Endothelial cell of umbilical vein (primary cell): Measurements from ENCODE around the gene SYCP2. TPM values are rescaled to one million over a fixed set of nuclear protein-coding genes. Genes with fewer than 3 reads are reported as not detected.

Source experiments
- BruUV-seq: library from RNA; stranded (reverse); fragments of 400-500 nt; replicated peaks from 2 replicates; lab custom pipeline; 2021; lab: Mats Ljungman, UMichigan
- CTCF ChIA-PET: fragments of 300-600, 350-600 bp; sonication (Branson Sonifier 250); formaldehyde crosslinking; loops from one replicate; lab custom pipeline; 2021; ENCODE audit warnings: antibody characterized with exemption, inconsistent platforms; lab: Charles Lee
- POLR2A ChIA-PET: fragments of 300-600, 350-600 bp; sonication (Branson Sonifier 250); formaldehyde crosslinking; loops from one replicate; lab custom pipeline; 2021; ENCODE audit warnings: antibody characterized with exemption, inconsistent platforms; lab: Charles Lee
- DNase-seq: peaks from one replicate; pipeline ENCODE4 v3.0.0-alpha.2; 2011; ENCODE audit warnings: low read depth, low spot score
- FAIRE-seq: peaks from 2 replicates; lab custom pipeline; 2011; peaks lifted over from hg19 to GRCh38; lab: Jason Lieb, UNC
- H2AFZ ChIP-seq: 2 replicates; pipeline ENCODE4 v1.6.0; 2012; ENCODE audit warnings: low read depth, low read length, control low read depth, inconsistent platforms
- H3K27ac ChIP-seq: 2 replicates; pipeline ENCODE4 v1.5.1; 2011; ENCODE audit warnings: low read depth, mild to moderate bottlenecking, control low read depth, low read length, moderate library complexity; ENCODE audit not compliant: insufficient read depth
- H3K27me3 ChIP-seq, 2 experiments: 2 replicates each; pipeline versions ENCODE4 v1.6.0 to v1.6.1; 2011; ENCODE audit warnings: low read length in 2 of 2, mixed read lengths in 1 of 2; ENCODE audit not compliant: control insufficient read depth in 2 of 2, insufficient read depth in 2 of 2
- H3K36me3 ChIP-seq, 2 experiments: 2 replicates in 1 of 2; 3 replicates in 1 of 2; pipeline ENCODE4 v1.5.1; 2011; ENCODE audit warnings: low read length in 2 of 2, mild to moderate bottlenecking in 1 of 2, moderate library complexity in 1 of 2; ENCODE audit not compliant: control insufficient read depth in 2 of 2, insufficient read depth in 2 of 2; ENCODE audit errors: extremely low read depth in 1 of 2
- H3K4me1 ChIP-seq: 3 replicates; pipeline ENCODE4 v1.5.1; 2011; ENCODE audit warnings: mild to moderate bottlenecking, low read length; ENCODE audit not compliant: control insufficient read depth, insufficient read depth; ENCODE audit errors: extremely low read depth
- H3K4me2 ChIP-seq: 2 replicates; pipeline ENCODE4 v1.6.1; 2011; ENCODE audit warnings: low read length, control low read depth, mixed read lengths; ENCODE audit not compliant: insufficient read depth
- H3K4me3 ChIP-seq, 3 experiments: fragments of 200-600 bp in 1 of 3; sonication (generic), shearing (Covaris generic) in 1 of 3; replicated peaks in 1 of 3; 2 replicates each; pipeline ENCODE4 v1.5.1; 2011 to 2016; ENCODE audit warnings: control low read depth in 3 of 3, low read length in 3 of 3, mild to moderate bottlenecking in 2 of 3, inconsistent platforms in 1 of 3, low read depth in 1 of 3, moderate library complexity in 1 of 3; ENCODE audit not compliant: insufficient read depth in 1 of 3
- H3K79me2 ChIP-seq: 2 replicates; pipeline ENCODE4 v1.6.0; 2012; ENCODE audit warnings: low read length, inconsistent platforms; ENCODE audit not compliant: control insufficient read depth, insufficient read depth
- H3K9ac ChIP-seq: replicated peaks from 2 replicates; pipeline ENCODE3; 2011; ENCODE audit warnings: low read length, control low read depth; ENCODE audit not compliant: insufficient read depth; ENCODE audit errors: extremely low read depth
- H3K9me1 ChIP-seq: replicated peaks from 3 replicates; pipeline ENCODE4 v1.6.0; 2011; ENCODE audit warnings: mild to moderate bottlenecking, low read length; ENCODE audit not compliant: control insufficient read depth, insufficient read depth; ENCODE audit errors: extremely low read depth
- H3K9me3 ChIP-seq: replicated peaks from 2 replicates; pipeline ENCODE4 v1.5.1; 2012; ENCODE audit warnings: low read length, inconsistent platforms; ENCODE audit not compliant: control insufficient read depth, insufficient read depth
- H4K20me1 ChIP-seq: replicated peaks from 2 replicates; pipeline ENCODE3; 2011; ENCODE audit warnings: mild to moderate bottlenecking, low read length; ENCODE audit not compliant: control insufficient read depth, insufficient read depth; ENCODE audit errors: extremely low read depth
- EZH2 ChIP-seq: IDR thresholded peaks from 2 replicates; pipeline ENCODE4 v1.6.1; 2012; ENCODE audit warnings: borderline replicate concordance, low read depth, mild to moderate bottlenecking, moderate library complexity, low read length, inconsistent platforms; ENCODE audit not compliant: severe bottlenecking
- FOS ChIP-seq: IDR thresholded peaks from 2 replicates; pipeline ENCODE4 v1.6.1; 2011; ENCODE audit warnings: mild to moderate bottlenecking, low read length, moderate library complexity, borderline replicate concordance; ENCODE audit not compliant: insufficient read depth
- GATA2 ChIP-seq: IDR thresholded peaks from 2 replicates; pipeline ENCODE4 v1.7.0; 2011; ENCODE audit warnings: low read depth, mild to moderate bottlenecking, moderate library complexity, mixed read lengths, low read length; ENCODE audit not compliant: insufficient read length, insufficient read depth
- JUN ChIP-seq: IDR thresholded peaks from 2 replicates; pipeline ENCODE4 v1.6.1; 2011; ENCODE audit warnings: borderline replicate concordance, low read depth; ENCODE audit not compliant: insufficient read length, insufficient read depth
- MYC ChIP-seq: IDR thresholded peaks from one replicate; pipeline ENCODE4 v1.6.1; 2011; ENCODE audit warnings: mild to moderate bottlenecking, low read depth, low read length
- POLR2A ChIP-seq: IDR thresholded peaks from 2 replicates; pipeline ENCODE4 v1.6.1; 2012; ENCODE audit warnings: low read depth, mild to moderate bottlenecking, control low read depth, low read length
- POLR2AphosphoS5 ChIP-seq: IDR thresholded peaks from 2 replicates; pipeline ENCODE4 v1.6.1; 2012; ENCODE audit warnings: low read depth, mild to moderate bottlenecking, control low read depth, low read length, moderate library complexity; ENCODE audit not compliant: insufficient read depth
- dilution Hi-C: fragments of 300-500 bp; cut with MboI; formaldehyde crosslinking; loops from one replicate; pipeline ENCODE4 v1.15.0; 2019; ENCODE audit warnings: low sequenced_read_pairs; ENCODE audit not compliant: extremely low pct_ligation_motif_present
- intact Hi-C: fragments of 100-400 bp; cut with micrococcal nuclease; formaldehyde crosslinking; loops from one replicate; pipeline ENCODE4 v1.10.0; 2022
- polyA plus RNA-seq, 4 experiments: library from polyadenylated mRNA; depleted of rRNA in 3 of 4; stranded (reverse) in 3 of 4; unstranded in 1 of 4; fragments of >200 nt; gene quantifications; 2 replicates each; pipeline versions ENCODE4 v1.2.1 to v1.2.3, GENCODE V29; 2011 to 2012; ENCODE audit warnings: missing spikeins in 1 of 4
- total RNA-seq: library from RNA; stranded (reverse); gene quantifications from 2 replicates; pipeline ENCODE4 v1.2.3, GENCODE V29; 2021
- TF ChIP-seq, protein P1 (sequence below): IDR thresholded peaks from 2 replicates; pipeline ENCODE4 v1.6.1; 2011; ENCODE audit not compliant: insufficient read depth, insufficient read length
- TF ChIP-seq, protein P2 (sequence below), 2 donors: IDR thresholded peaks; 1 replicate in 1 of 2; 2 replicates in 1 of 2; pipeline ENCODE4 v1.5.1; 2011; ENCODE audit warnings: low read length in 2 of 2, mild to moderate bottlenecking in 2 of 2, moderate library complexity in 2 of 2, control low read depth in 1 of 2, inconsistent platforms in 1 of 2, low read depth in 1 of 2; ENCODE audit not compliant: insufficient read depth in 1 of 2; ENCODE audit errors: extremely low read depth in 1 of 2

Gene SYCP2
- total and polyA plus RNA-seq, 2 donors (not counting 3 experiments of a cell fraction or from before 2014, with no cell fraction given): 0.07 to 0.35 TPM

DNA sequence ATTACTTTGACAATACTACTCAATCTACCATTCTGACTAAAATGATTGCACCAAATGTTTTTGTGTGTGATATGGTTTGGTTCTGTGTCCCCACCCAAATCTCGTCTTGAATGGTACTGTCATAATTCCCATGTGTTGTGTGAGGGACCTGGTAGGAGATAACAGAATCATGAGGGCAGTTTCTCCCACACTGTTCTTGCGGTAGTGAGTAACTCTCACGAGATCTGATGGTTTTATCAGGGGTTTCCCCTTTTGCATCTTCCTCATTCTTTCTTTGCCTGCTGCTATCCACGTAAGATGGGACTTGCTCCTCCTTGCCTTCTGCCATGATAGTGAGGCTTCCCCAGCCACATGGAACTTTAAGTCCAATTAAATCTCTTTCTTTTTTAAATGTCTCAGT, 20.8 kb downstream of the SYCP2 start:
- Histone ChIP-seq H4K20me1 (no peaks in the 10 kb centered on the region), H3K4me2 (no peak overlapping the region), H3K27ac (no peak overlapping the region), H3K9me3 (no peaks in the 10 kb centered on the region), H2AFZ (no peak overlapping the region), H3K4me3 (no peak overlapping the region), H3K4me1 (no peaks in the 10 kb centered on the region), H3K9ac (no peak overlapping the region), H3K36me3 (no peaks in the 10 kb centered on the region), H3K79me2 (no peaks in the 10 kb centered on the region), H3K9me1 (no peaks in the 10 kb centered on the region), H3K27me3 (peaks cover 0 to 2% of the 10 kb centered on the region in 2 experiments)
- DNase-seq (no peak), FAIRE-seq (no peak)
- CTCF ChIA-PET: no interaction called here
- intact Hi-C loops: no loop called here
- dilution Hi-C loops: no loop called here
- POLR2A ChIA-PET: interaction anchor here (0.6 kb wide), 1 partner anchor 41 kb away, joined by 3 read pairs; no protein-coding TSS in a partner anchor
- TF ChIP-seq, protein P1, sequence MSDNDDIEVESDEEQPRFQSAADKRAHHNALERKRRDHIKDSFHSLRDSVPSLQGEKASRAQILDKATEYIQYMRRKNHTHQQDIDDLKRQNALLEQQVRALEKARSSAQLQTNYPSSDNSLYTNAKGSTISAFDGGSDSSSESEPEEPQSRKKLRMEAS: no peak
- TF ChIP-seq FOS (no peak), POLR2AphosphoS5 (no peak), GATA2 (no peak), JUN (no peak), MYC (no peak), POLR2A (no peak), EZH2 (no peak)
- TF ChIP-seq, protein P2, sequence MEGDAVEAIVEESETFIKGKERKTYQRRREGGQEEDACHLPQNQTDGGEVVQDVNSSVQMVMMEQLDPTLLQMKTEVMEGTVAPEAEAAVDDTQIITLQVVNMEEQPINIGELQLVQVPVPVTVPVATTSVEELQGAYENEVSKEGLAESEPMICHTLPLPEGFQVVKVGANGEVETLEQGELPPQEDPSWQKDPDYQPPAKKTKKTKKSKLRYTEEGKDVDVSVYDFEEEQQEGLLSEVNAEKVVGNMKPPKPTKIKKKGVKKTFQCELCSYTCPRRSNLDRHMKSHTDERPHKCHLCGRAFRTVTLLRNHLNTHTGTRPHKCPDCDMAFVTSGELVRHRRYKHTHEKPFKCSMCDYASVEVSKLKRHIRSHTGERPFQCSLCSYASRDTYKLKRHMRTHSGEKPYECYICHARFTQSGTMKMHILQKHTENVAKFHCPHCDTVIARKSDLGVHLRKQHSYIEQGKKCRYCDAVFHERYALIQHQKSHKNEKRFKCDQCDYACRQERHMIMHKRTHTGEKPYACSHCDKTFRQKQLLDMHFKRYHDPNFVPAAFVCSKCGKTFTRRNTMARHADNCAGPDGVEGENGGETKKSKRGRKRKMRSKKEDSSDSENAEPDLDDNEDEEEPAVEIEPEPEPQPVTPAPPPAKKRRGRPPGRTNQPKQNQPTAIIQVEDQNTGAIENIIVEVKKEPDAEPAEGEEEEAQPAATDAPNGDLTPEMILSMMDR (IDR thresholded peaks at IDR 0.05; ENCODE audit: extremely low read depth in 1 of 2, insufficient read depth in 1 of 2, low read depth in 1 of 2, low read length in 2 of 2): no peak
- no TSS peak for BruUV-seq
